ENCODE results near the gene SETD2.
A peak's percentile ranks its signal among the peaks of the same experiment; 100 is the strongest.

The SETD2 gene

DNA sequence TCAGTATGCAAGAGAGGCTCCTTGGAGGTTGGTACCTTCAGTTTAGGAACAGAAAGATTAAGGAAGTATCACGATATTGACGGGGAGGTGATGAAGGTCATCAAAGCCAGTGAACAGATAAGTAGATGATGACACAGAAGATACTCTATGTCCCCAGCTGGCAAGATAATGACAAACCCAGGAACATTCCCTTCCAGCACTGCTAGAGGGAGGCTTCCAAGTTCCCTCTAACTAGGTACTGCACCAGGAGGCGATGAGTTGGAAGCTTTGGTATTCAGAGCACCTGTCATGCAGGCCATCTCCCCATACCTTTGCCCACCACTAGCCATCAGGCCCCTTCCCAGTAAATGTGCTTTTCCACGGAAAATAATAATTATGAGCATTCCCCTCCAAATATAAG lies 143.6 kb downstream of the SETD2 start:
- Histone ChIP-seq H3K9ac (no peak overlapping the region), H3K36me3 (peaks cover 57 to 94% (median 70%) of the 10 kb centered on the region in 11 experiments), H3K27ac (peak overlapping the region in 7 of 11 experiments; percentile 82 to 89 (median 87); a peak in 10 of 22 replicates)

DNA sequence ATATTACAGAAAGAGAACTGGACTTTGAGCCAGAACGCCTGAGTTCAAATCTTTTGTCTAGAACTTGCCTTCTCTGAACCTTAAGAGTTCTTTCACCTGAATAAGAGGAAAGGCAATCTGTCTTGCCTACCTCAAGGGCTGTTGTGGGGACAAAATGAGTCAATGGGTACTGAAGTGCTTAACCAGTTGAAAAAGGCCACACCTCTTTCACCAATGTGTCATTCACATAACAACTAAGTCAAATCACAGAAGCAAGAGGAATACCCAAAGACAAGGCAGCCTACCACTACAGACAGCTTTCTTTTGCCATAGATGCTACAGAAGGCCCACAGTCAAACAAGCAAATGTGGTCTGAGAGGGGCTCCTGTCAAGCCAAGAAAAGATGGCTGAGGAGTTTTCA lies 144.7 kb downstream of the SETD2 start:
- Histone ChIP-seq H3K4me1 (peaks cover 49 to 96% (median 91%) of the 10 kb centered on the region in 10 experiments), H3K36me3 (peaks cover 56 to 98% (median 67%) of the 10 kb centered on the region in 11 experiments; a peak in 21 of 22 replicates), H3K9me3 (replicated peaks in 1 of 11) (no peaks in the 10 kb centered on the region), H3K27ac (peak overlapping the region in 9 of 11 experiments; percentile 29 to 89 (median 87); a peak in 18 of 22 replicates), H3K9ac (peak overlapping the region in 4 of 11 experiments; percentile 12 to 81 (median 76); a peak in 4 of 22 replicates), H4K20me1 (peaks cover 0 to 88% (median 10%) of the 10 kb centered on the region in 11 experiments; a peak in 11 of 22 replicates), H3K27me3 (no peaks in the 10 kb centered on the region), H3K4me2 (peak overlapping the region; percentile 41 to 95 (median 91); a peak in 21 of 22 replicates), H3K4me3 (0 out of 20 replicates have a peak overlapping the region, but pooled peaks of 1 of the 10 experiments have one; percentile 26)
- TF ChIP-seq Cebpa-rat (IDR thresholded peaks at IDR 0.05), result no peak

More for the DNA sequence above, 143.6 kb downstream of the SETD2 start:
- H3K9me3 ChIP-seq (replicated peaks in 1 of 11), result no peaks in the 10 kb centered on the region
- no peak for TF ChIP-seq Cebpa-rat (IDR thresholded peaks at IDR 0.05)
- H3K27me3 ChIP-seq, result no peaks in the 10 kb centered on the region
- peak overlapping the region; percentile 41 to 95 (median 91); a peak in 18 of 22 replicates for H3K4me2 ChIP-seq
- H3K4me1 ChIP-seq, result peaks cover 54 to 85% (median 80%) of the 10 kb centered on the region in 10 experiments
- no peak overlapping the region for H3K4me3 ChIP-seq
- peaks cover 0 to 95% (median 17%) of the 10 kb centered on the region in 11 experiments; a peak in 14 of 22 replicates for H4K20me1 ChIP-seq

DNA sequence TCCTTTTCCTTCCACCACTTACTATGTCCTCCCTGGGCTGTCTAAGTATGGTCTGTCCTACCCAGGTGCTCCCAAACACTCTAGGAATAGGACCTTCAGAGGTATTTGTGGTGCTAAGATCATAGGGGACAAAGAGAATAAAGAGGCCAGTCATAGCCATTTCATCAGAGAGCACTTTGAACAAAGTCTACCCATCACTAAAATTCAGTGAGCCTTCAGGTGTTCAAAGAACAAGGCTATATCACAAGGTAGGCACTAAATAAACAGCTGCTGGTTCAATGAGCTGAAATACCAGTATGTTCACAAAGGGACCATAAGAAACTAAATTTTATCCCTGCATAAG lies 145.7 kb downstream of the SETD2 start:
- Histone ChIP-seq H3K27ac (peak overlapping the region in 10 of 11 experiments; percentile 51 to 89 (median 86); a peak in 20 of 22 replicates), H3K36me3 (peaks cover 57 to 98% (median 74%) of the 10 kb centered on the region in 11 experiments; a peak in 21 of 22 replicates), H3K27me3 (no peaks in the 10 kb centered on the region), H3K4me1 (peaks cover 49 to 100% (median 99%) of the 10 kb centered on the region in 10 experiments), H3K4me2 (peak overlapping the region; percentile 65 to 95 (median 91)), H3K9me3 (replicated peaks in 1 of 11) (no peaks in the 10 kb centered on the region), H3K9ac (peak overlapping the region; percentile 13 to 81 (median 74); a peak in 20 of 22 replicates), H3K4me3 (peak overlapping the region in 8 of 10 experiments; percentile 27 to 52 (median 38); a peak in 13 of 20 replicates), H4K20me1 (peaks cover 0 to 82% (median 9%) of the 10 kb centered on the region in 11 experiments; a peak in 10 of 22 replicates)
- no peak for TF ChIP-seq Cebpa-rat (IDR thresholded peaks at IDR 0.05)

DNA sequence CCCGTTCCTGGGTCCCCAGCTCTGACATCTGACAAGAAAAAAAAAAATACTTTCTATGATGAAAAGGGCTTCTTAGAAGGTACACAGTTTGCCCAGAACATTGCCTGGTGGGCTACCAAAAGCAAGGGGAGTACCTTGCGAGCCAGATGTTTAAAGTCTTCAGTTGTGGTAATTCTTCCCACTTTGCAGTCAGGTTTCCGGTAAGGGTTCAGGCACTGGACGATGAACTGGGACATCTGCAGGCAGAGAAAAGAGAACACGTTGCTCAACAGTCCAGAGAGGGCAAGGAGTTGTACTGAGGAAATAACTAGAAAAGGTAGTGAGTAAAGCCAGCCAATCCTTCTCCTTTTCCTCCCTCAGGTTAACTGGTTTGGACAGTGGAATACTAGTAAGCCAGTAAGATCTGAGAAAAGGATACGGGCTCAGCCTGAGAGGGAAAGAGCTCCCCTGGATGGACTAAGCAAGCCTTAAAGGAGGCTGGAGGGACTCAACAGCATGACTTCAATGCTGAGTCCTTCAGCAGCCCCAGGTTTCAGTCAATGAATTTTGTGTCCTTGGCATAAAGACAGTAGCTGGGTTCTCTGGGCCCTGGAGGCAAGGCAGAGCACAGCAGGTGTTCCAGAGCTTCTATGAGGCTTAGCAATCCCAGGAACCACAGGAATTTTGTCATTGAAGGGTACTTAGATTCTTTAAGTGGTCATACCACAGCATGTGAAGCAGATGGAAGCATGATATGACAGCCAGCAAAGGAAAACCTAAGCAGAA lies 146.2 kb downstream of the SETD2 start:
- H3K4me1 ChIP-seq, result peaks cover 49 to 100% (median 99%) of the 10 kb centered on the region in 10 experiments
- peak overlapping the region; percentile 65 to 95 (median 91) for H3K4me2 ChIP-seq
- no peaks in the 10 kb centered on the region for H3K9me3 ChIP-seq (replicated peaks in 1 of 11)
- H3K27ac ChIP-seq, result peak overlapping the region in 10 of 11 experiments; percentile 51 to 89 (median 86); a peak in 20 of 22 replicates
- H3K36me3 ChIP-seq, result peaks cover 57 to 98% (median 76%) of the 10 kb centered on the region in 11 experiments; a peak in 21 of 22 replicates
- peak in 5 of 11 experiments; percentile 11 to 61 (median 29); a peak in 3 of 22 replicates for TF ChIP-seq Cebpa-rat (IDR thresholded peaks at IDR 0.05)
- peak overlapping the region; percentile 13 to 81 (median 74); a peak in 21 of 22 replicates for H3K9ac ChIP-seq
- H3K27me3 ChIP-seq, result no peaks in the 10 kb centered on the region
- H3K4me3 ChIP-seq, result peak overlapping the region in 8 of 10 experiments; percentile 27 to 52 (median 38); a peak in 15 of 20 replicates
- peaks cover 0 to 77% (median 4%) of the 10 kb centered on the region in 11 experiments; a peak in 9 of 22 replicates for H4K20me1 ChIP-seq

DNA sequence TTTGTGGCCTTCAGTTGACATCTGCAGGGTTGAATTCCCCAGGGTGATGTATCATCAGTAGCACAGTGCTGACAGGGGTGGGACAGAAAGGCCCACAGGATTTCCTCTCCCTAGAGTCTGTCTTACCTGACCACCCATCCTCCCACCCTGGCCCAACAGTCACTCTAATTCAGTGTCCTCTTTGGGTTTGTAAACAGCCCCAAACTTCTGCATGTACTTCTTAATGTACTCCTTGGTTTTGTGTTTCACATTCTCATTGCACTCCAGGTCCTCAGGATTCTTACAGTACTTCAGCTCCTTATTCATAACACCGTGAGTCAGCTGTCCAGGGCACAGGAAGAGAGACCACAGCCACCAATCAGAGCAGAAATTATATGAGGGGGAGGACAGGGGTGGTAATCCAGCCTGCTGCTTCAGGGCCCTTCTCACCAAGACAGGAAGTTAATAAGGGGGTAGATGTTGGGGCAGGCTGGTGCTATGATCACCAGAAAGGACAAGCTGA lies 146.9 kb downstream of the SETD2 start:
- Histone ChIP-seq H4K20me1 (peaks cover 0 to 70% (median 0%) of the 10 kb centered on the region in 11 experiments; a peak in 6 of 22 replicates), H3K4me3 (peak overlapping the region in 8 of 10 experiments; percentile 27 to 57 (median 38); a peak in 12 of 20 replicates), H3K4me2 (peak overlapping the region; percentile 65 to 95 (median 91)), H3K27ac (peak overlapping the region in 10 of 11 experiments; percentile 51 to 89 (median 86); a peak in 20 of 22 replicates), H3K9ac (peak overlapping the region; percentile 13 to 81 (median 74); a peak in 21 of 22 replicates), H3K36me3 (peaks cover 56 to 96% (median 73%) of the 10 kb centered on the region in 11 experiments; a peak in 21 of 22 replicates), H3K27me3 (no peaks in the 10 kb centered on the region), H3K4me1 (peaks cover 49 to 100% (median 99%) of the 10 kb centered on the region in 10 experiments), H3K9me3 (replicated peaks in 1 of 11) (no peaks in the 10 kb centered on the region)
- TF ChIP-seq Cebpa-rat (IDR thresholded peaks at IDR 0.05), result no peak

DNA sequence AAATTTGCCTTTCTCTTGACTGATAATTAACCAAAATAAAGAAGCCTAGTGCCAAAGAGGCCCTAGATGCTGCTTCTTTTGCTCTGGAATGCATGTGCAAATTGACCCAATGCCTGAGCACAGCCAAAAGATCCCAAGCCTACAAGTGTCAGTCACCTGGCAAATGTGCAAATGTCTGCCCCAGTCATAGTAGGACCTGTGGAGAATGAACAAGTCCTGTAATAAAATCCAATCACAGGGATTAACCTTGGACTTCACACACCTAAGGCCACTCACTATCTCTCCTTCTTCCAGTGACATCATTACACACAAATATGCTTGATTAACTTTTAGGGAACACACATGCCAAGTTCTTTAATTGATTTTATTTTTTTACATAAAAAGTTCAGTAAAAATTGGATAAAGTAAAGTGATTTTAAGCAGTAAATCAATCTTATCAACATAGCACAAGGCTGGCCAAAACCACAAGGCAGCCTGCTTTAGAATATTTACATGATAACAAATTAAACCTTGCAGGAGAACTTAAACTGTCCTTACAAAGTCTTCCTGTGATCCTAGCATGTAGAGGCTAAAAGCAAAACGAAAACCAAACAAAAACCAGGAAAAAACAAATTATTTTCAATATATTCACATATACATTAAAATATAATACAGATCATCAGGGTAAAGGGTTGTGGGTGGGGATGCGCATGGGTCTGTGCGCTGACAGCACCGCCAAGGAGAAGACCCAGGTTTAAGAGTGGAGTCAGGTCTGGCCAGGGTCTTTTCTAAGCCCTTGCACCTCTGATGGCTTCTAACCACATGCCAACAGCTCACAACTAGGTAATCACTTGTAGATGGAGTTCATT lies 147.6 kb downstream of the SETD2 start:
- no peak for TF ChIP-seq Cebpa-rat (IDR thresholded peaks at IDR 0.05)
- Histone ChIP-seq H3K27ac (peak overlapping the region in 10 of 11 experiments; percentile 51 to 89 (median 86); a peak in 20 of 22 replicates), H3K4me2 (peak overlapping the region; percentile 65 to 95 (median 91)), H3K9me3 (replicated peaks in 1 of 11) (no peaks in the 10 kb centered on the region), H3K9ac (peak overlapping the region in 10 of 11 experiments; percentile 13 to 81 (median 74); a peak in 17 of 22 replicates), H3K4me3 (peak overlapping the region in 7 of 10 experiments; percentile 27 to 57 (median 39); a peak in 11 of 20 replicates), H3K4me1 (peaks cover 49 to 100% (median 99%) of the 10 kb centered on the region in 10 experiments), H4K20me1 (peaks cover 0 to 63% (median 0%) of the 10 kb centered on the region in 11 experiments; a peak in 6 of 22 replicates), H3K27me3 (no peaks in the 10 kb centered on the region), H3K36me3 (peaks cover 55 to 89% (median 69%) of the 10 kb centered on the region in 11 experiments; a peak in 21 of 22 replicates)

DNA sequence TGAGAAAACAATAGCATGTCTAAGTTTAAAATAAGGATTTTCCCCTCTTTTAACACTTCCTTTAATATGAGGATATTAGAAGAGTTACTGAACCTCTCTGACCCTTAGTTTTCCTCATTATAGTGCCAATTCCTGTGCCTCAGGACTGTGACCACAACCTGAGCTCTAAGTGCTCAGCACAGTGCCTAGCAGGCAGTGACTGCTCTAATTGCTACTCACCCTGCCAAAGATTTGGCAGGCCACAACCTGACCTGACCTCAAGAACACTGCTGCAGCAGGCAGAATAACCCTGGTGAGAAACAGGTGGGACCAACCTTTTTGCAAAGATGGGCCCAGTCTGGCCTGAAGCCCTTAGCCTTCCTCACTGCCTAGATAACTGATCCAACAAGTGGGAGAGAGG lies 148.8 kb downstream of the SETD2 start:
- peak overlapping the region in 10 of 11 experiments; percentile 2 to 95 (median 64); a peak in 17 of 22 replicates for H3K4me2 ChIP-seq
- H4K20me1 ChIP-seq, result peaks cover 0 to 55% (median 0%) of the 10 kb centered on the region in 11 experiments; a peak in 6 of 22 replicates
- peaks cover 44 to 100% (median 100%) of the 10 kb centered on the region in 10 experiments for H3K4me1 ChIP-seq
- H3K9ac ChIP-seq, result peak overlapping the region in 5 of 11 experiments; percentile 1 to 42 (median 27); a peak in 7 of 22 replicates
- no peak overlapping the region for H3K4me3 ChIP-seq
- no peaks in the 10 kb centered on the region for H3K9me3 ChIP-seq (replicated peaks in 1 of 11)
- peaks cover 44 to 78% (median 58%) of the 10 kb centered on the region in 11 experiments; a peak in 21 of 22 replicates for H3K36me3 ChIP-seq
- no peaks in the 10 kb centered on the region for H3K27me3 ChIP-seq
- no peak for TF ChIP-seq Cebpa-rat (IDR thresholded peaks at IDR 0.05)
- H3K27ac ChIP-seq, result peak overlapping the region in 9 of 11 experiments; percentile 9 to 68 (median 50); a peak in 15 of 22 replicates
